GM18951 (cell line): ENCODE data around the gene PRAC1.

ENCODE experiments used
- POLR2A ChIP-seq: IDR thresholded peaks from 4 replicates; pipeline ENCODE4 v1.6.1; 2011; ENCODE audit warnings: mild to moderate bottlenecking; ENCODE audit not compliant: insufficient read length, insufficient read depth; ENCODE audit errors: extremely low read depth
- in situ Hi-C: fragments of 300-500 bp; cut with MboI; formaldehyde crosslinking; loops from one replicate; pipeline ENCODE4 v1.12.0; 2022; ENCODE audit warnings: low sequenced_read_pairs, mixed read lengths, inconsistent platforms; ENCODE audit not compliant: unreplicated experiment

PRAC1 gene

DNA sequence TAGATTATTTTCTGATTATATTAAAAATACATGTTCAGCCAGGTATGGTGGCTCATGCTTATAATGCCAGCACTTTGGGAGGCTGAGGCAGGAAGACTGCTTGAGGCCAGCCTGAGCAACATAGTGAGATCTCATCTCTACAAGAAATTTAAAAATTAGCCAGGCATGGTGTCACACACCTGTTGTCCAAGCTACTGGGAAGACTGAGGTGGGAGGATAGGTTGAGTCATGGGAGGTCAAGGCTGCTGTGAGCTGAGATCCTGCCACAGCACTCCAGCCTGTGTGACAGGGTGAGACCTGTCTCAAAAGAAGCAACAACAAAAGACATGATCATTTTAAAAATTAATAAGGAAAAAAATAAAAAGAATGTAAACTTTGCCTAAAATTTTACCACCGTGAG is 40.7 kb downstream of the PRAC1 start:
- in situ Hi-C loops: no loop called here
- no peak for TF ChIP-seq POLR2A

- in situ Hi-C loops: loop anchor here (10.0 kb wide), 1 partner anchor 205 kb away; no protein-coding TSS in a partner anchor
- TF ChIP-seq POLR2A: no peak
These were observed 42.8 kb downstream of the PRAC1 start for GRCh38 chr17:48679385-48680096.

GRCh38 chr17:48678141-48678971 is 44.0 kb downstream of the PRAC1 start:
- TF ChIP-seq POLR2A: no peak
- in situ Hi-C loops: loop anchor here (10.0 kb wide), 1 partner anchor 206 kb away; no protein-coding TSS in a partner anchor

DNA sequence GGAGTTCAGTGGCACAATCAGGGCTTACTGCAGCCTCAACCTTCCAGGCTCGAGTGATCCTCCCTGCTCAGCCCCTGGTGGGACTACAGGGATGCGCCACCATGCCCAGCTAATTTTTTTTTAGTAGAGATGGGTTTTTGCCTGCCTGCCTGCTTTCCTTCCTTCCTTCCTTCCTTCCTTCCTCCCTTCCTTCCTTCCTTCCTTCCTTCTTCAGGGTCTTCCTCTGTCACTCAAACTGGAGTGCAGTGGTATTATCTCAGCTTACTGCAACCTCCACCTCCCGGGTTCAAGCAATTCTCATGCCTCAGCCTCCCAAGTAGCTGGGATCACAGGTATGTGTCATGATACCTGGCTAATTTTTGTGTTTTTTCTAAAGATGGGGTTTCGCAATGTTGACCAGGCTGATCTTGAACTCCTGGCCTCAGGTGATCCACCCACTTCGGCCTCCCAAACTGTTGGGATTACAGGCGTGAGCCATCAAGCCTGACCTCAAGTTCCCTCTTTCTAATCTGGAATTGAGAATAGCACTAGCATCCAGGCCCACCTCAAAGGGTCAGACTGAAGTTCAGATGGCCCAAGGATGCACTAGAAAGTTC is 45.3 kb downstream of the PRAC1 start:
- in situ Hi-C loops: loop anchor here (10.0 kb wide), 1 partner anchor 208 kb away; no protein-coding TSS in a partner anchor
- TF ChIP-seq POLR2A: no peak

- no peak for TF ChIP-seq POLR2A
- in situ Hi-C loops: loop anchor here (10.0 kb wide), 1 partner anchor 212 kb away; no protein-coding TSS in a partner anchor
These were observed 50.0 kb downstream of the PRAC1 start for GRCh38 chr17:48672340-48672739.
